SK-N-MC (cell line): Measurements from ENCODE around the gene HDAC3.

Experiments used
- EZH2 ChIP-seq: fragments of 200-600 bp; sonication (generic); IDR thresholded peaks from one replicate; pipeline ENCODE4 v1.6.1; 2017; ENCODE audit warnings: antibody characterized with exemption
- POLR2AphosphoS5 ChIP-seq: IDR thresholded peaks from 2 replicates; pipeline ENCODE4 v1.6.1; 2012; ENCODE audit warnings: mild to moderate bottlenecking, low read depth, low read length, borderline replicate concordance

GRCh38 chr5:141675672-141676071 lies 39.0 kb upstream of the HDAC3 start:
- TF ChIP-seq EZH2 (no peak), POLR2AphosphoS5 (no peak)
